ES-I3 (cell line): ENCODE results near the gene IDH2.

Source experiments
- H3K36me3 ChIP-seq: 2 replicates; pipeline ENCODE4 v1.6.1; 2013; ENCODE audit warnings: mild to moderate bottlenecking, low read length, control low read depth, moderate library complexity; ENCODE audit not compliant: insufficient read depth
- H3K4me1 ChIP-seq: 2 replicates; pipeline ENCODE4 v1.6.1; 2013; ENCODE audit warnings: mild to moderate bottlenecking, control low read depth, low read length; ENCODE audit not compliant: insufficient read depth
- H3K9ac ChIP-seq: 2 replicates; pipeline ENCODE4 v1.6.1; 2013; ENCODE audit warnings: low read depth, mild to moderate bottlenecking, low read length, moderate library complexity
- H3K9me3 ChIP-seq: 2 replicates; pipeline ENCODE4 v1.6.1; 2013; ENCODE audit warnings: mild to moderate bottlenecking, low read length, moderate library complexity; ENCODE audit not compliant: control insufficient read depth, insufficient read depth

Gene IDH2

GRCh38 chr15:90083954-90084607 is 18.2 kb downstream of the IDH2 start:
- Histone ChIP-seq H3K9me3 (no peaks in the 10 kb centered on the region), H3K4me1 (peaks cover 4% of the 10 kb centered on the region; the same call in 1 of the 2 replicates), H3K36me3 (peaks cover 2% of the 10 kb centered on the region; the same call in 1 of the 2 replicates), H3K9ac (no peak overlapping the region)

- H3K9me3 ChIP-seq = no peaks in the 10 kb centered on the region
- peaks cover 2% of the 10 kb centered on the region; the same call in 1 of the 2 replicates for H3K36me3 ChIP-seq
- H3K9ac ChIP-seq = no peak overlapping the region
- peaks cover 4% of the 10 kb centered on the region; the same call in 1 of the 2 replicates for H3K4me1 ChIP-seq
Observed at GRCh38 chr15:90083419-90083818, 18.8 kb downstream of the IDH2 start.

GRCh38 chr15:90082140-90082715 is 20.0 kb downstream of the IDH2 start:
- peaks cover 4% of the 10 kb centered on the region; the same call in 1 of the 2 replicates for H3K4me1 ChIP-seq
- peaks cover 2% of the 10 kb centered on the region; the same call in 1 of the 2 replicates for H3K36me3 ChIP-seq
- no peak overlapping the region for H3K9ac ChIP-seq
- no peaks in the 10 kb centered on the region for H3K9me3 ChIP-seq

GRCh38 chr15:90080818-90081393 is 21.4 kb downstream of the IDH2 start:
- H3K4me1 ChIP-seq = peaks cover 13% of the 10 kb centered on the region
- no peaks in the 10 kb centered on the region for H3K9me3 ChIP-seq
- peaks cover 2% of the 10 kb centered on the region; the same call in 1 of the 2 replicates for H3K36me3 ChIP-seq
- H3K9ac ChIP-seq = no peak overlapping the region

- H3K9me3 ChIP-seq = no peaks in the 10 kb centered on the region
- H3K4me1 ChIP-seq = peaks cover 18% of the 10 kb centered on the region
- no peak overlapping the region for H3K9ac ChIP-seq
- peaks cover 2% of the 10 kb centered on the region; the same call in 1 of the 2 replicates for H3K36me3 ChIP-seq
Observed at GRCh38 chr15:90080458-90080755, 21.9 kb downstream of the IDH2 start.

- Histone ChIP-seq H3K9me3 (no peaks in the 10 kb centered on the region), H3K4me1 (peaks cover 19% of the 10 kb centered on the region), H3K36me3 (peaks cover 2% of the 10 kb centered on the region; the same call in 1 of the 2 replicates), H3K9ac (no peak overlapping the region)
Observed at GRCh38 chr15:90079619-90080457, 22.4 kb downstream of the IDH2 start.

GRCh38 chr15:90078965-90079364 is 23.3 kb downstream of the IDH2 start:
- no peaks in the 10 kb centered on the region for H3K9me3 ChIP-seq
- peaks cover 2% of the 10 kb centered on the region; the same call in 1 of the 2 replicates for H3K36me3 ChIP-seq
- no peak overlapping the region for H3K9ac ChIP-seq
- peaks cover 21% of the 10 kb centered on the region for H3K4me1 ChIP-seq

- Histone ChIP-seq H3K9ac (no peak overlapping the region), H3K36me3 (peaks cover 2% of the 10 kb centered on the region; the same call in 1 of the 2 replicates), H3K4me1 (peaks cover 26% of the 10 kb centered on the region), H3K9me3 (no peaks in the 10 kb centered on the region)
Observed at GRCh38 chr15:90076716-90077115, 25.6 kb downstream of the IDH2 start.

GRCh38 chr15:90075420-90076289 is 26.6 kb downstream of the IDH2 start:
- H3K36me3 ChIP-seq = peaks cover 2% of the 10 kb centered on the region; the same call in 1 of the 2 replicates
- no peaks in the 10 kb centered on the region for H3K9me3 ChIP-seq
- no peak overlapping the region for H3K9ac ChIP-seq
- H3K4me1 ChIP-seq = peaks cover 26% of the 10 kb centered on the region

GRCh38 chr15:90074916-90075315 is 27.4 kb downstream of the IDH2 start:
- peaks cover 26% of the 10 kb centered on the region for H3K4me1 ChIP-seq
- H3K36me3 ChIP-seq = 0 out of 2 replicates have a peak, but pooled peaks cover 2% of the 10 kb centered on the region
- H3K9ac ChIP-seq = no peak overlapping the region
- H3K9me3 ChIP-seq = no peaks in the 10 kb centered on the region

GRCh38 chr15:90074023-90074422 is 28.2 kb downstream of the IDH2 start:
- Histone ChIP-seq H3K4me1 (peaks cover 26% of the 10 kb centered on the region), H3K9ac (no peak overlapping the region), H3K9me3 (no peaks in the 10 kb centered on the region), H3K36me3 (no peaks in the 10 kb centered on the region)

- Histone ChIP-seq H3K36me3 (peaks cover under 1% of the 10 kb centered on the region), H3K9ac (no peak overlapping the region), H3K4me1 (peaks cover 26% of the 10 kb centered on the region), H3K9me3 (no peaks in the 10 kb centered on the region)
Observed at GRCh38 chr15:90072978-90073640, 29.2 kb downstream of the IDH2 start.

- Histone ChIP-seq H3K36me3 (peaks cover 4% of the 10 kb centered on the region), H3K9ac (no peak overlapping the region), H3K9me3 (no peaks in the 10 kb centered on the region), H3K4me1 (peaks cover 21% of the 10 kb centered on the region)
Observed at GRCh38 chr15:90071220-90071807, 31.0 kb downstream of the IDH2 start.
